Neuronal stem cell (in vitro differentiated cells): ENCODE data around the gene LDB3.
A peak's percentile ranks its signal among the peaks of the same experiment; 100 is the strongest.

Experiments
- DNase-seq: peaks from one replicate; pipeline ENCODE4 v3.0.0-alpha.2; 2013; ENCODE audit warnings: low spot score
- H2AFZ ChIP-seq: one replicate; pipeline ENCODE4 v1.6.1; 2013; ENCODE audit warnings: mild to moderate bottlenecking, low read length, inconsistent platforms
- H2AK5ac ChIP-seq: 2 replicates; pipeline ENCODE4 v1.6.1; 2013; ENCODE audit warnings: low read depth, mild to moderate bottlenecking, inconsistent platforms, low read length, moderate library complexity, mixed read lengths
- H2BK120ac ChIP-seq: 2 replicates; pipeline ENCODE4 v1.6.1; 2013; ENCODE audit warnings: low read depth, mild to moderate bottlenecking, inconsistent platforms, low read length, moderate library complexity, mixed read lengths
- H2BK12ac ChIP-seq: one replicate; pipeline ENCODE4 v1.6.1; 2013; ENCODE audit warnings: low read length, inconsistent platforms
- H2BK15ac ChIP-seq: 2 replicates; pipeline ENCODE4 v1.6.1; 2013; ENCODE audit warnings: mild to moderate bottlenecking, low read length, inconsistent platforms, mixed read lengths
- H2BK5ac ChIP-seq: one replicate; pipeline ENCODE4 v1.6.1; 2013; ENCODE audit warnings: inconsistent platforms, mild to moderate bottlenecking, low read length, moderate library complexity
- H3K14ac ChIP-seq: one replicate; pipeline ENCODE4 v1.6.1; 2013; ENCODE audit warnings: low read length, inconsistent platforms
- H3K18ac ChIP-seq: 2 replicates; pipeline ENCODE4 v1.6.1; 2013; ENCODE audit warnings: low read length, inconsistent platforms
- H3K23ac ChIP-seq: 2 replicates; pipeline ENCODE4 v1.6.1; 2013; ENCODE audit warnings: low read depth, mild to moderate bottlenecking, mixed read lengths, low read length, inconsistent platforms; ENCODE audit not compliant: poor library complexity
- H3K27ac ChIP-seq: replicated peaks from 3 replicates; pipeline ENCODE4 v1.5.1; 2013; ENCODE audit warnings: low read length, inconsistent platforms
- H3K27me3 ChIP-seq, 3 experiments: 2 replicates each; pipeline ENCODE4 v1.6.1; 2013; ENCODE audit warnings: low read length in 3 of 3, mild to moderate bottlenecking in 2 of 3, inconsistent platforms in 1 of 3, low read depth in 1 of 3, mixed read lengths in 1 of 3, moderate library complexity in 1 of 3; ENCODE audit not compliant: control insufficient read depth in 3 of 3, insufficient read depth in 3 of 3
- H3K36me3 ChIP-seq, 2 donors: replicated peaks in 1 of 2; 2 replicates each; pipeline ENCODE4 v1.6.1; 2013; ENCODE audit warnings: low read length in 2 of 2; ENCODE audit not compliant: control insufficient read depth in 2 of 2, insufficient read depth in 2 of 2
- H3K4ac ChIP-seq: 2 replicates; pipeline ENCODE4 v1.6.1; 2013; ENCODE audit warnings: inconsistent platforms, mild to moderate bottlenecking, low read length, moderate library complexity
- H3K4me1 ChIP-seq, 2 donors: 1 replicate in 1 of 2; 2 replicates in 1 of 2; pipeline ENCODE4 v1.6.1; 2013; ENCODE audit warnings: low read length in 2 of 2, low read depth in 1 of 2; ENCODE audit not compliant: control insufficient read depth in 2 of 2, insufficient read depth in 1 of 2
- H3K4me2 ChIP-seq: one replicate; pipeline ENCODE4 v1.6.1; 2013; ENCODE audit warnings: mild to moderate bottlenecking, low read length, inconsistent platforms; ENCODE audit not compliant: insufficient read depth, poor library complexity, severe bottlenecking
- H3K4me3 ChIP-seq, 2 donors: 2 replicates each; pipeline ENCODE4 v1.5.1; 2013; ENCODE audit warnings: low read length in 2 of 2, mild to moderate bottlenecking in 2 of 2, inconsistent platforms in 1 of 2, moderate library complexity in 1 of 2
- H3K79me1 ChIP-seq: one replicate; pipeline ENCODE4 v1.6.1; 2013; ENCODE audit warnings: low read depth, mild to moderate bottlenecking, inconsistent platforms, low read length, moderate library complexity
- H3K9ac ChIP-seq: one replicate; pipeline ENCODE4 v1.6.1; 2013; ENCODE audit warnings: mild to moderate bottlenecking, low read depth, low read length, inconsistent platforms; ENCODE audit not compliant: poor library complexity
- H3K9me3 ChIP-seq, 2 donors: replicated peaks in 1 of 2; 2 replicates each; pipeline versions ENCODE3 to v1.6.1; 2013; ENCODE audit warnings: low read length in 2 of 2, mild to moderate bottlenecking in 2 of 2, inconsistent platforms in 1 of 2, low read depth in 1 of 2, mixed read lengths in 1 of 2, moderate library complexity in 1 of 2; ENCODE audit not compliant: control insufficient read depth in 2 of 2, insufficient read depth in 1 of 2
- H4K8ac ChIP-seq: one replicate; pipeline ENCODE4 v1.6.1; 2013; ENCODE audit warnings: low read depth, mild to moderate bottlenecking, inconsistent platforms, low read length, moderate library complexity
- H4K91ac ChIP-seq: one replicate; pipeline ENCODE4 v1.6.1; 2013; ENCODE audit warnings: low read length, low read depth, mild to moderate bottlenecking, inconsistent platforms; ENCODE audit not compliant: poor library complexity
- WGBS, 2 donors: extraction: QIAGEN DNeasy Blood & Tissue Kit; methylation state at CpG; one replicate each; pipeline ENCODE4 v1.1.7; 2013; ENCODE audit warnings: missing lambda C conversion rate in 2 of 2, mixed read lengths in 1 of 2; ENCODE audit not compliant: insufficient read length in 2 of 2, insufficient replicate concordance in 1 of 2; ENCODE audit errors: extremely low coverage in 2 of 2; 5-methylcytosine and 5-hydroxymethylcytosine counted together

LDB3 gene

GRCh38 chr10:86632009-86632800 is 36.1 kb upstream of the LDB3 start:
- Histone ChIP-seq H2BK15ac (peak overlapping the region; percentile 90), H3K4me3 (peak overlapping the region; percentile 15 to 75), H2BK120ac (peak overlapping the region; percentile 52), H3K18ac (peak overlapping the region; percentile 93), H4K8ac (peak overlapping the region; percentile 21), H3K4ac (no peak overlapping the region), H3K4me2 (peak overlapping the region; percentile 70), H3K27ac (no peak overlapping the region), H3K23ac (peak overlapping the region; percentile 27), H3K4me1 (peaks cover 0 to 4% of the 10 kb centered on the region in 2 donors), H2AFZ (peak overlapping the region; percentile 88), H3K36me3 (no peaks in the 10 kb centered on the region), H4K91ac (no peak overlapping the region), H2BK5ac (no peak overlapping the region), H2AK5ac (no peak overlapping the region), H3K27me3 (peaks cover 0 to 56% (median 8%) of the 10 kb centered on the region in 3 experiments), H3K79me1 (no peaks in the 10 kb centered on the region), H2BK12ac (no peak overlapping the region), H3K9me3 (no peaks in the 10 kb centered on the region), H3K14ac (peak overlapping the region; percentile 91), H3K9ac (peak overlapping the region; percentile 70)
- no CpG with 5 or more reads among the region's 49 CpGs for WGBS, 2 donors
- DNase-seq = peak; percentile 57

- no peak overlapping the region for H3K4ac ChIP-seq
- peaks cover 0 to 4% of the 10 kb centered on the region in 2 donors for H3K4me1 ChIP-seq
- H3K14ac ChIP-seq = no peak overlapping the region
- no peaks in the 10 kb centered on the region for H3K9me3 ChIP-seq
- H3K18ac ChIP-seq = peak overlapping the region; percentile 82
- no peak overlapping the region for H3K23ac ChIP-seq
- no peak overlapping the region for H3K4me3 ChIP-seq
- H3K27ac ChIP-seq = no peak overlapping the region
- no peak overlapping the region for H2BK12ac ChIP-seq
- no peak overlapping the region for H3K9ac ChIP-seq
- no peak overlapping the region for H4K8ac ChIP-seq
- H4K91ac ChIP-seq = no peak overlapping the region
- H2BK5ac ChIP-seq = no peak overlapping the region
- WGBS, 2 donors = no CpG with 5 or more reads among the region's 5 CpGs
- peak overlapping the region; percentile 0 for H2AFZ ChIP-seq
- no peaks in the 10 kb centered on the region for H3K36me3 ChIP-seq
- H2BK15ac ChIP-seq = peak overlapping the region; percentile 61
- H3K4me2 ChIP-seq = no peak overlapping the region
- peak overlapping the region; percentile 42 for H2BK120ac ChIP-seq
- no peak for DNase-seq
- peaks cover 0 to 61% (median 8%) of the 10 kb centered on the region in 3 experiments for H3K27me3 ChIP-seq
- no peak overlapping the region for H2AK5ac ChIP-seq
- H3K79me1 ChIP-seq = no peaks in the 10 kb centered on the region
These were observed 35.4 kb upstream of the LDB3 start for GRCh38 chr10:86632951-86633350.

- Histone ChIP-seq H3K4me3 (no peak overlapping the region), H3K9me3 (no peaks in the 10 kb centered on the region), H3K14ac (no peak overlapping the region), H2BK5ac (no peak overlapping the region), H4K8ac (no peak overlapping the region), H3K4me1 (peaks cover 0 to 4% of the 10 kb centered on the region in 2 donors), H2BK15ac (no peak overlapping the region), H3K4me2 (no peak overlapping the region), H3K79me1 (no peaks in the 10 kb centered on the region), H3K9ac (no peak overlapping the region), H3K27me3 (peaks cover 0 to 55% (median 8%) of the 10 kb centered on the region in 3 experiments), H4K91ac (no peak overlapping the region), H2AFZ (no peak overlapping the region), H3K36me3 (no peaks in the 10 kb centered on the region), H3K18ac (no peak overlapping the region), H3K4ac (no peak overlapping the region), H2BK12ac (no peak overlapping the region), H2BK120ac (no peak overlapping the region), H3K27ac (no peak overlapping the region), H2AK5ac (no peak overlapping the region), H3K23ac (no peak overlapping the region)
- whole genome bisulfite sequencing, 2 donors = no CpG with 5 or more reads among the region's 2 CpGs
- no peak for DNase-seq
These were observed 32.9 kb upstream of the LDB3 start for GRCh38 chr10:86635402-86635801.

- WGBS, 2 donors = no CpG with 5 or more reads among the region's 2 CpGs
- Histone ChIP-seq H4K91ac (no peak overlapping the region), H3K18ac (no peak overlapping the region), H3K4ac (no peak overlapping the region), H2AFZ (no peak overlapping the region), H3K36me3 (no peaks in the 10 kb centered on the region), H2BK5ac (no peak overlapping the region), H3K9me3 (no peaks in the 10 kb centered on the region), H3K4me3 (no peak overlapping the region), H2AK5ac (no peak overlapping the region), H2BK120ac (no peak overlapping the region), H4K8ac (no peak overlapping the region), H3K79me1 (no peaks in the 10 kb centered on the region), H2BK15ac (no peak overlapping the region), H3K27ac (no peak overlapping the region), H3K4me1 (peaks cover 0 to 4% of the 10 kb centered on the region in 2 donors), H3K27me3 (peaks cover 0 to 47% (median 8%) of the 10 kb centered on the region in 3 experiments), H3K9ac (no peak overlapping the region), H3K4me2 (no peak overlapping the region), H3K14ac (no peak overlapping the region), H2BK12ac (no peak overlapping the region), H3K23ac (no peak overlapping the region)
- no peak for DNase-seq
These were observed 32.0 kb upstream of the LDB3 start for GRCh38 chr10:86636311-86636710.
